GM19239 (cell line): ENCODE measurements around the gene MRRF.
"Not testable (repeated sequence)": the region's sequence is repeated elsewhere in the genome, so short reads cannot be mapped to it uniquely, and the experiment has no call there.

Source experiments
- DNase-seq: peaks from one replicate; pipeline ENCODE4 v3.0.0; 2011; ENCODE audit warnings: low spot score; ENCODE audit not compliant: insufficient read length
- FAIRE-seq: peaks from 2 replicates; lab custom pipeline; 2011; peaks lifted over from hg19 to GRCh38; lab: Jason Lieb, UNC

Gene MRRF

DNA sequence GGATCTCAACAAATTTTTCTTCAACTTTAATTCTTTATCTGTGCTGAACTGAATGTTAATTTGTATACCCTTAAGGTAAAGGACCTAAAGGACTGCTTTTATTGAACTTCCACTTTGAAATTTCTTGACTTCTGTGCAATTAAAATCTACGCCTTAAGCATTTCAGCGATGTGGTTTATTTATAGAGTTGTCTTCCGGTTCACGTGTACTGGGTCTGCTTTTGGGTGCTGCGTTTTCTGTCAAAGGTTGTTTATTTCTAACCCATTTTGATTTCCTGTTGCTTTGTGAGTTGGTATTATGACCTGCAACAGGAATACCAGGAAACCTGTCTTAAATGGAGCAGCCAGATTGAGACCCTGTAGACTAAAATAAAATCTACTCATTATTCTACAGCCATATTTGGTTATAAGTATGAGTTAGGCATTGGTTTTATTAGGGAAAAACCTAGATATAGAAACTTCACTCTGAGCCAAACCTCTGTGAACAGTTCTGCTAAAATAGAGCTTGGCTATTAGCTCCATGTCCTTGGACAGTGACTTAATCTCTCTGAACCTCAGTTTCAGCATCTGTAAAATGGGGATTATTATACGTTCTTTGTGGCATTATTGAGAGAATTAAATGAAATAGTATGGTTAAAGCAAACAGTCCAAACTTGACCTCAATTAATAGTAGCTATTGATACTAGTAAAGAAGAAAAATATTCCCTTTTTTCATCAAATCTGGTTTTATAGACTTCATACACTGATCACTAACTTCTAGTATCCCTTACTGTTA is 3.5 kb downstream of the MRRF start:
- no peak for DNase-seq
- no peak for FAIRE-seq

DNA sequence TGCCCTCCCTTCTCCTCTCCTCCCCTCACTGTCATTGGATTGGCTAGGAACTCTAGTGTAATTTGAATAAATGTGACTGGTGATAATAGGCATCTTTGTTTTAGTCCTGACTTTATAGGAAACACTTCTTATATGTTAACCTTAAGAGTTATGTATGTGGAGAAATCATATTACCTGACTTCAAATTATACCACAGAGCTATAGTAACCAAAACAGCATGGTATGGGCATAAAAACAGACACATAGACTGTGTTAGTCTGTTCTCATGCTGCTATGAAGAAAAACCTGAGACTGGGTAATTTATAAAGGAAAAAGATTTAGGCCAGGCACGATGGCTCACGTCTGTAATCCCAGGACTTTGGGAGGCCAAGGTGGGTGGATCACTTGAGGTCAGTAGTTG is 9.4 kb downstream of the MRRF start:
- no peak for FAIRE-seq

DNA sequence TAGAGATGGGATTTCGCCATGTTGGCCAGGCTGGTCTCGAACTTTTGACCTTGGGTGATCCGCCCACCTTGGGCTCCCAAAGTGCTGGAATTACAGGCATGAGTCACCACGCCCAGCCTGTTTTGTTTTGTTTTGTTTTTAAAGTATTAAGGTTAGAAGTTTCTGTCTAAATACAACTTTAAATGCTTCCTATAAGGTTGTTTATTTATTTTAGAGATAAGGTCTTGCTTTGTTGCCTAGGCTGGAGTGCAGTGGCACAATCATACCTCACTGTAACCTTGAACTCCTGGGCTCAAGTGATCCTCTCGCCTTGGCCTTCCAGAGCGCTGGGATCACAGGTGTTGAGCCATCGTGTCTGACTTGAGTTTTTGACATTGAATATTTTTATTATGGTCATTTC is 11.4 kb downstream of the MRRF start:
- no peak for DNase-seq
- no peak for FAIRE-seq

More for the DNA sequence above, 9.4 kb downstream of the MRRF start:
- DNase-seq: no peak

DNA sequence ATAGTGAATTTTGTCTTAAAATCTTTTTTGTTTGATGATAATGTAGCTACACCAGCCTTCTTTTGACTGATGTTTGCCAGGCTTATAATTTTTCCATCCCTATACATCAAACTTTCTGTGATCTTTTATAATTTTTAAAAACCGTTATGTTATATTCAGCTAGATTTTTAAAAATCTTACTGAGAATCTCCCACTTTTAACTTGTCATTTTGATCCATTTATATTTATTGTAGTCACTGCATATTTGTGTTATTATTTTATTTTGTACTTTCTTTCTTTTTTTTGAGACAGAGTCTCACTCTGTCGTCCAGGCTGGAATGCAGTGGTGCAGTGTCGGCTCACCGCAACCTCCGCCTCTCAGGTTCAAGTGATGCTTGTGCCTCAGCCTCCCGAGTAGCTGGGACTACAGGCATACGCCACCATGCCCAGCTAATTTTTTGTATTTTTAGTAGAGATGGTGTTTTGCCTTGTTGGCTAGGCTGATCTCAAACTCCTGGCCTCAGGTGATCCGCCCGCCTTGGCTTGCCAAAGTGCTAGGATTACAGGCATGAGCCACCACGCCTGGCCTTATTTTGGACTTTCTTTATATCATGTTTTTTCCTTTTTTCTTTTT is 12.7 kb downstream of the MRRF start:
- FAIRE-seq (no peak), DNase-seq (no peak)

DNA sequence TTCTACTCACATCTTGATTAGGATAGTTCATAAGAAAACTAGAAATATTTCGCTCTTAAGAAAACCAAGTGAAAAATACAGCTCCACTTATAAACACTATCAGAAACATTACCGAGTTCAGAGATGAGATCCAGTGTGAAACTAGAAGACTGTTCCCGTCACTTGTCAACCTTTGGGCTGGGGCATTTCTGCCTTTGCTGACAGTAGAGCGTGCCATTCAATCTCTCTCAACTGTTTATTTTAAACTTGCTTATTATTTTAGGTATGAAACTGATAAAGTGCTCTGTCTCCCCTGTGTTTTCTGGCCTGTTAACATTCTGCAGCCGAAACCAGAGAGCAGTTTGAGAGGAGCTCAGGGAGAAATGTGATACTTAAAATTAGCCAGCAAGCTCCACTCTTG is 16.7 kb downstream of the MRRF start:
- DNase-seq (no peak), FAIRE-seq (no peak)

DNA sequence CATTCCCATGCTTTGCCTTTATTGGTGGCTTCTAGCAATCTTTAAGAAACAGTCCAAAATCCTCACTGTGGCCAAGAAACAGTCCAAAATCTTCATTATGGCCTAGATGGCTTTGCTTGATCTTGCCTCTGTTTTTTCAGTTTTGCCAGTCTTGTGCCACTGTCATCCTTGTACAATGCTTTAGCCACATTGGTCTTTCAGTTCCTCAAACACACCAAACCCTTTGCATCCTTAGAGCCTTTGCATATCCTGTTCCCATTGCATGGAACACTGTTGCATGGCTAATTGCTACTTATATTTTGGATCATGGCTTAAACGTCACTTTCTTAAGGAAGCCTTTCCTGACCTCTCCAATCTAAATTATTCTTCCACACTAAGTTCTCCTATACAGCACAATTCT is 22.1 kb downstream of the MRRF start:
- DNase-seq (no peak), FAIRE-seq (peak; percentile 65)

DNA sequence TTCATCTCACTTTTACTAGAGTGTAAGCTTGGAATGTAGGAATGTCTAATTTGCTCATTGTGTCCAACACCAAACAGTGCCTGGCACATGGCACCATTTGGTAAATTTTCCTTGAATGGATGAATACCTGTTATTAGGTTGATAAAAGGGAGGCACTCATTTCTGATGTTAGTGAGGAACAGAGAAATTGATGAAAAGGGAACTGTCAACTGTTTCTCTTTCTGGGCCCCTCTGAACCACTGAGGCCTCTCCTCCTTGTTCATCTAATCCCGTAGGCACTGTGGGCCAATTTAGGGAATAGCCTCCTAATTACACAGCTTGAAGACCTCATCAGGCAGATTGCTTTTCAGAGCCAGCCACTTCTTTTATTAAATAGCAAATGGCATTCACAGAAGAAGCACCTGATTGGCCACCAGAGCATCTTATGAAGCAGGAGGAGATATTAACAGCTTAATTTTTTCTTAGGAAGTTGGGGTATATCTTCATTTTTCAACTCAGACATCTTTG is 22.6 kb downstream of the MRRF start:
- FAIRE-seq: peak; percentile 70
- no peak for DNase-seq

DNA sequence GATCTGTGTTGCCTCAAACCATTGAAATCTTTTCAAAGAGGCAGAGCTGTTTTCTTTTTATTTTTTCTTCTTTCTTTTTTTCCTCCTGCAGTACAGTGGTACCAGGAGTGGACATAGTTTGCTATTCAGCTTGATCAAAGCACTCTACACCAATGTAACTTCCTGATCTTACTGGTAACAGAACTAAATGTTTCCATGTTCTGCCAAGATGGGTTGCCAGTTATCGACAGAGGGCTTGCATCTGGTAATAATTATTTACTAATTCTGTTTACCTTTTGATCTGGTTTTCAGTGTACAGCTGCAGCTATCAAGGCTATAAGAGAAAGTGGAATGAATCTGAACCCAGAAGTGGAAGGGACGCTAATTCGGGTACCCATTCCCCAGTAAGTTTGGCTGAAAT is 26.8 kb downstream of the MRRF start:
- DNase-seq (no peak), FAIRE-seq (no peak)

DNA sequence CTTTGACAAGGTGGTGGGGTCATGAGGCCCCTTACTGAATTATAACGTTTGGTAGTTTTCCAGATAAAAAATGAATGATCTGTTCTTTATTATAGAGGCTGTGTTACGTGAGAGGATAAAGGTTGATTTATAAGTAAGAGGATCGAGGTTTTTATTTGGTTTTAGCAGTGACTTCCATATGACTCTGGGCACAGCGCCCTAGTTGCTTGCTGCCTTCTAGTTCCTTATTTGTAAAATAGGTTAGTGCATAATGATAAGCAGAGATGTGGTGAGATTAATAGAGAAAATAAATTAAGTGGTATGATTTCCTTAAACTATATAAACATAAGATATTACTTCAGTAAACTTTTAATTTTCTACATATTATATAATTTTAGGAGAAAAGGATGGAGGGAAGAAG is 29.8 kb downstream of the MRRF start:
- FAIRE-seq (no peak), DNase-seq (no peak)

DNA sequence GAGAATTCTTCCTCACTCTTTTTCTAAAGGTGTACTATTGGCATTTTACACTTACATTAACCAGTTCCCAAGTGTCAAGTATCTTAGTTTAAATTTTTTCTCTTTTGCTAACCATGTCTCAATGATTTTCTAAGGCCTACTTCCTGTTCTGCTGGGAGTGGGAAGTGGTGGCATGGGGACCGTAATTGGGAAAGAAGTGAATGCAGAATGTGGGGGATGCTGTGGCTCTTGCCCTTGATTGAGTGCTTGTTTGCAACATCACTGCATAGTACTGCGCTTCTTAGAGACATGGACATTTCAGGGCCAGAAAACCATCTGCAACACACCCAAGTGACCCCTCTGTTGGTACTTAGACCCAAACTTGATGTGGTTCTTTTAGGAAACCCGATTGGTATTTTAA is 32.8 kb downstream of the MRRF start:
- FAIRE-seq (no peak), DNase-seq (no peak)

DNA sequence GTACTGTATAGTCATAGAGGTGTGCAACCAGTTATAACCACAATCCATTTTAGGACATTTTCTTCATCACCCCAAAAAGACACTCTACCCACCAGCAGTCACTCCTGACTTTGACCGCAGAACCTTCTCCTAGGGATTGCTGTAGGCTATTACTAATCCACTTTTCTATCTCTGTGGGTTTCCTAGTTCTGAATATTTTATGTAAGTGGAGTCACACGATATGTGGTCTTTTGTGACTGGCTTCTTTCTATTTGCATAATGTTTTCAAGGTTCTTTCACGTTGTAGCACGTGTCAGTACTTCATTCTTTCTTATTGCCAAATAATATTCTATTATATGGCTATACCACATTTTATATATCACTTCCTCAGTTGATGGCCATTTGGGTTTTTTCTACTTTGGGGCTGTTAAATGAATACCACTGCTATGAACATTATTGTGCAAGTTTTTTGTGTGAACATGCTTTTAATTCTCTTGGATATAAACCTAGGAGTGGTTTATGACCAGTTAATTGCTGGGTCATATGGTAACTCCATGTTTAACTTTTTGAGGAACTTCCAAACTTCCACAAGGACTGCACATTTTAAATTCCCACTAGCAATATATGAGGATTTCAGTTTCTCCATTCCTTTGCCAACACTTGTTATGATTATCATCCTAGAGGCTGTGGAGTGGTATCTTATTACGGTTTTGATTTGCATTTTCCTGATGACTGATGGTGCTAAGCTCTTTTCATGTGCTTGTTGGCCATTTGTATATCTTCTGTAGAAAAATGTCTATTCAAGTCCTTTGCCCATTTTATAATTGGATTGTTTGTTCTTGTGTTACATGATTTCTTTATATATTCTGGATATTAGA is 37.8 kb downstream of the MRRF start:
- FAIRE-seq: no peak

DNA sequence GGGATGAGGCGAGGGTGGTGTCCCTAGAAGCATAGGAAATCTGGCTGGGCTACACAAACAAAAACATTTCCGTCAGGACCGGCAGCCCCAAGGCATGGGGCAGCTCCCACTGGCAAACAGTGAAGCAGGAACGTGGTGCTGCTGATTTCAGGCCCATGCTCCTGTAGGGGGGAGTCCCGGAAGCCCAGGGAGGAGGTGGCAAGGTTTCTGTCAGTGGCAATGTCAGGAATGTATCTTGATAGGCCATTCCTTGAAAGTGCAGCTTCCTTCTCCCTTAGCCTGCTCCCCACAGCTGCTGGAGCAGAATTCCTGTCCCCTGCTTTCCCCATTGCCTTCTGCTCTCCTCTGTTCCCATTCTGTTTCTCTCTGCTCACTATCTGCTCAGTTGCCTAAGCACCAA is 42.4 kb downstream of the MRRF start:
- no peak for FAIRE-seq
- DNase-seq: no peak

More for the DNA sequence above, 37.8 kb downstream of the MRRF start:
- no peak for DNase-seq

DNA sequence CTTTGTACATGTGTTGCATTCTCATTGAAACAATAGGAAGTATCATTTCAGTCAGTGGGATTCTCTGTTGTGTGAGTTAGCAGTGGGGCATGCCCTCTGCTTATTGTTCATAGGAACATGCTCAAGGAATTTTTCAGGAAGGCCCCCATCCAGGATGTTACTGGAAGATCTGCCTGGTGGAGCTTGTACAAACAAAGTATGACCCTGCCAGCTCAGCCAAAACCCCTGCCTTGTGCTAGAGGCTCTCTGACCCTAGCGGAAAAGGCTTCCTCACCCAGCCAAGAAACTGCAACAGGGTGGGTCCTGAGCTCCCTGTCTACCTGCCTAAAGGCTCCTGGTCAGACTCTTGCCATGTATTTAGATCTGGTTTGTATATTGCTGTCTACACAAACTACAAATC is 43.2 kb downstream of the MRRF start:
- FAIRE-seq (no peak), DNase-seq (no peak)

DNA sequence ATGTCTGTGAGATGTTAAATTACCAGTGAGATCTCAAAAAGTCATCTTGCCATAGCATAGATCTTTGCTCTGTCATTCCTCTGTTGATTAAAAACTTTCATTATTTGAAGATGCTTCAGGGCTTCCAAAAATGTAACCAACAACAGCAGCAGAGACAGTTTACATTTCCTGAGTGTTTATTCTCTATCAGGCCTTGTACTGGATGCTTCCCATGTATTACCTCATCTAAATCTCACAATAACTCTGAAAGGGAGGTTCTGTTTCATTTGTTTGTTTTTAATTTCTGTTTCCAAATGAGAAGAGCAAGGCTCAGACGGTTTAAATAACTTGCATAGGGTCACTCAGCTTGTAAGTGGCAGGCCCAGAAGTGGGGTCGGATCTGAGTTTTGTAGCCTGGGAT is 45.2 kb downstream of the MRRF start:
- FAIRE-seq: no peak
- no peak for DNase-seq

DNA sequence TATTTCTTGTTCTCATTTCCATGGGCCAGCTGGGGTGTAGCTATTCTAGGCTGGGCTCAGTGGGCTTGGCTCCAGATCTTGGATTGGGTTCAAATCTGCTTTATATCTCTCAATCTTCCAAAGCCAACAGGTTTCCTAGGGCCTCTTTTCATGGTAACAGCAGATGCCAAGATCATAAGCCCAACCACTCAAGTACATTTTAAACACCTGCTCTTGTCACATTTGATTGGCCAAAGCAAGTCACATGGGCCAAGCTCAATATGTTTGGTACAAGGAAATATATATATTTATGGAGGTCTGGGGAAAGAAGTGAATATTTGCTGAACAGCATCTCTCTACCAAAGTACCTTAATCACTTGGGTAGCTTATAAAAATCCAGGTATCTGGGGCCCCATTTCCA is 49.5 kb downstream of the MRRF start:
- DNase-seq: no peak
- FAIRE-seq: no peak

DNA sequence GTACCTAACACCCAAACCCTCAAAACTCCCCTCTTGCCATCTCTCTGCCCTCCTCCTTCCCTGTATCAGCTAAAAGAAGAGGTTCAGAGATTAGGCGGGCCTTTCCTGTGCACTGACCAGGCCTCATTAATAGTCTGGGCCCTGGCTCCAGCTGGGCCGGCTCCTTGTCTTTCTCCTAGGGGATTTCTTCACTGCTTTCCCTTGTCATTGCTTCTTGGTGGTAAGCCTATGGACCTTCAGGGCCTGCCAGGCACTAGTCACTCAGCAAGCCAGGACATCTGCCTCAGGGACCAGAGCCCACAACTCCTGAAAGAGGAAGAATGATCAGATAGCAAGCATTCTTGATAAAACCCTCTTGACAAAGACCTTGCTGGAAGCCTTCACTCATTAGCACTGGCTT is 50.9 kb downstream of the MRRF start:
- DNase-seq (no peak), FAIRE-seq (no peak)

DNA sequence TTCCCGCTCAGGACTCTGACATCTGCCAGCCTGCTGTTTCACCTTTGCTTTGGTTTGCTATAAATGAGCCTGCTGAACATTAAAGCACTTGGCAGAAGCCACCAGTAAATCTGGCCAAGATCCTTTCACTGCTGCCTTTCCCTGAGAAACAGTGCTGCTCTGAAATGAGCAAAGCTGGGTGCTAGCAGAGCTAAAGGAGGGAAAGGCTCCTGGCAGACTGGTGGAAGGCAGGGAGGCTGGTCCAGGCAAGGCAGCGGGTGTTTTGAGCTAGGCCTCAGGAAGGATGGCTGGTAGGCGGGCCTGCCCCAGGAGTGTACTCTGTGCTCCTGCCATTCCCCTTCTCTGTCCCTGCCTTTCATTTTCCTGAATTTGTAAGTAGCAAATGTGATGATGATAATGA is 53.6 kb downstream of the MRRF start:
- FAIRE-seq (no peak), DNase-seq (no peak)

DNA sequence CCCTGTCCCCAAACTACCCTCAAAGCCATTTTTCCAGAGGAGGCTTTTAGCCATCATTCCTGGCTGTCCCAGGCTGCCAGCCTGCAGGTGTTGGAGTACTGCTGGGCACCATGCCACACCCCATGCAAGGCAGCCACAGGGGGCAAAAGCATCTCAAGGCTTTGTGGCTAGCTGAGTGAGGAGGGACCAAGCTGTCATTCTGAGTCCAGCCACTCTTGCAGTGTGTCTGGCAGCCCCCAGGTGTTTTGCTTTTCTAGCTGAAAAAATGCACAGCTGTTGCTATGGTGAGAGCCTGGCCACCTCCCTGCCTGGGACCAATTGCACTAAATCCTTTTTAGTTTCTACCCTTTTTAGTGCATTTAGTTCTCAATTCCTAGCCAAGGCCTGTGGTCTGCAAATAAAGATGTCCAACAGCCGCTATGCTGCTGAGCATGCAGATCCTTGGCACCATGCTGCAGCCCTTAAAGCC is 55.8 kb downstream of the MRRF start:
- FAIRE-seq (no peak), DNase-seq (no peak)

DNA sequence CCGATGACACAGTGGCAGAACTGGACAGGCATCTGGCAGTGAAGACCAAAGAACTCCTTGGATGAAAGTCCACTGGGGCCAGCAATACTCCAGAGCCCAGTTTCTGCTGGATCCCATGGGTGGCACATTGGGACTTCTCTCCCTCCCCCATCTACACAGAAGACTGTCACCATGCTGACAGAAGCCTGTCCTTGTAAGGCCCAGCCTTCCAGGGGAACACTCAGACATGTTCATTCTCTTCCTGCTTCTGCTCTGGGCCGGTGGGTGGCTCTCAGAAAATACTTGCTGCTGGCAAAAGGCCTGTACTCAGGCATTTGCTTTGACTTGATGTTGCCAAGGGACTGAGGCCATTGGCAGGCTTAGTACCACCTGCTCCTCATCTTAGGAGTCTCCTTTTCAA is 57.9 kb downstream of the MRRF start:
- DNase-seq: no peak
- FAIRE-seq: no peak

DNA sequence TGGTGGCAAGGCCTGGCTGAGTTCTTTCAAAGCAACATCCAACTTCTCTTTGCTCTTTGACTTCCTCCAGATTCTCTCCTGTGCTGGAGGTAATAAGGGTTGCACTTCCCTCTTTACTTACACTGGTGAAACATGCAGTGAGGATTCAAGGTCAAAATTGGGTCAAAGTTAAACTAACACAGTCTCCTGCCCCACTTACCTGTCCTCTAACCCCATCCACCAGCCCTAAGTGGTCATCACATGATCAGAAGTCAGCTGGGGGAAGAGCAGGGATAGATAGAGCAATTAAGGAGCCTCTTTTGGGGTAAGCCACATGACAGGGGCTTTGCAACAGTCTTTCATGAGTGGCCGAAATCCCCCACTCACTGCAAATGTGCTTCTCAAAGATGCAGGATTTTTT is 60.0 kb downstream of the MRRF start:
- not testable (repeated sequence) for FAIRE-seq

DNA sequence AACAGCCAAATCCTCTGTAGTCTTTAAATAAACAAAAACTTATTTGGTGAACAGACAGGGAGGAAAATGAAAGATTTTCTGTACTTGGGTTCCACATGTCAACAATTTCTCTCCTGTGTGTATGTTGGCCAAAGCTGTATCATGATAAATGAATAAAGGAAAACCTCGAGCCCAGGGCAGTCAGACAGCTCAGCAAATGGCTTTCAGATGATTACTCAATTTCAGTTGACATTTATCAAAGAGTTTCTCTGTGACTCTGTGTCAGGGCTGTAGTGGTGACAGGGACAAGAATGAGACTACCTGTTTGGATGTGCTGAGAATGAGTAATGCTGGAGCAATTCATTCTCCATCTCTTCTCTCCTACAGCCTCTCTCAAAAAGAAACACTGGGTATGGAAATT is 60.4 kb downstream of the MRRF start:
- no peak for FAIRE-seq
- DNase-seq: no peak

More for the DNA sequence above, 60.0 kb downstream of the MRRF start:
- not testable (repeated sequence) for DNase-seq
